Type B pancreatic cell (in vitro differentiated cells): Measurements from ENCODE around the gene RHBG. TPM values are rescaled to one million over a fixed set of nuclear protein-coding genes. Genes with fewer than 3 reads are reported as not detected.
"Not testable (repeated sequence)": the region's sequence is repeated elsewhere in the genome, so short reads cannot be mapped to it uniquely, and the experiment has no call there.

ENCODE experiments used
- DNase-seq: peaks from one replicate; pipeline ENCODE4 v3.0.0; 2021; ENCODE audit warnings: mixed read lengths; ENCODE audit not compliant: unreplicated experiment; ENCODE audit errors: extremely low spot score
- H3K27ac Mint-ChIP-seq: 2 replicates; pipeline ENCODE4 v1.8.0; 2021; ENCODE audit warnings: mild to moderate bottlenecking, mixed read lengths
- H3K27me3 Mint-ChIP-seq: 2 replicates; pipeline ENCODE4 v1.8.0; 2021; ENCODE audit warnings: mixed read lengths
- H3K36me3 Mint-ChIP-seq: 2 replicates; pipeline ENCODE4 v1.8.0; 2021; ENCODE audit warnings: mixed read lengths
- H3K4me1 Mint-ChIP-seq: one replicate; pipeline ENCODE4 v1.8.0; 2021; ENCODE audit warnings: mixed read lengths; ENCODE audit not compliant: unreplicated experiment
- H3K4me3 Mint-ChIP-seq: 2 replicates; pipeline ENCODE4 v1.8.0; 2021; ENCODE audit warnings: mild to moderate bottlenecking, mixed read lengths
- H3K9me3 Mint-ChIP-seq: 2 replicates; pipeline ENCODE4 v1.8.0; 2021; ENCODE audit warnings: mixed read lengths
- CTCF ChIP-seq: fragments of 200-600 bp; sonication (generic); conservative IDR thresholded peaks from 2 replicates; pipeline ENCODE4 v1.5.0; 2021; ENCODE audit warnings: antibody characterized with exemption, mild to moderate bottlenecking
- total RNA-seq: library from RNA; stranded (reverse); gene quantifications from 2 replicates; pipeline ENCODE4 v1.2.1, GENCODE V29; 2021; ENCODE audit warnings: low replicate concordance

Gene RHBG
- total RNA-seq, 1 donor from 2014 or later = 0.17 TPM

DNA sequence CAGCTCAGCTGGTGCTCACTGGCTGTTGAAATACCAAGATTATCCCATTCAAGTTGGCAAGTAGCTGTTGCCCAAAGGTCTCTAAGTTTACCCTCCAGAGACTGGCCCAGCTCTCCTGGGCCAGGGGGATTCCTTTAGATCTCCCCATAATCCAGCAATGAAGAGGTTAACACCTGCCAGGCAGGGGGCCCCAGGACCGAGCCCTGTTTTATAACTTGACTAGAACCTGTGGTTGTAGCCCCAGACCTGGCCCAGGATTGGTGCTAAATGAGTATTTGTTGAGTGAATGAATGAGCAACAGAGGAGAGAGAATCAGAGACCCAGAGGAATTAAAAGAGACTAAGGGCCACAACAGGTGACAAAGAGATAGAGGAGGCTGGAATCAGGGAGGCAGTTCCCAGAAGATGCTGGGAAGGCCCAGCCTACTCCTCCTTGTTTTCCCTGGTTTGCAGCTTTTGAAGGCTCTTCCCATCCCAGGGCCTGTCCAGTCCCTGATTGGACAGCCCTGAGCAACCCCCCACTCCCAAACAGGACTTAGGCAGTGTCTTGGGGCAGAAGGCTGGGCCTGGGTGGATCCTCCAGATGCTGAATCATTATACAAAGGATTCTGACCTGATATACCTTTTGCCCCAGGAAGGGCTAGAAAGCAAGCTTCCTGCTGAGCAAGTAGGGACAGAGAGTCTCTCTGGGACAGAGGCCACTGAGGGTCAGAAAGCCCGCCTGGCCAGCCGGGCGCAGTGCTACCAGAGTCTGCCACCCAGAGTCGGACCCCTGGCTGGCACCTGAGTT lies 2.4 kb upstream of the RHBG start:
- no peak for TF ChIP-seq CTCF
- Mint-ChIP-seq H3K27me3 (peaks cover 56% of the 10 kb centered on the region), H3K9me3 (no peaks in the 10 kb centered on the region), H3K4me3 (no peak overlapping the region), H3K36me3 (no peaks in the 10 kb centered on the region), H3K27ac (no peak overlapping the region), H3K4me1 (peaks cover 9% of the 10 kb centered on the region)
- DNase-seq = no peak

DNA sequence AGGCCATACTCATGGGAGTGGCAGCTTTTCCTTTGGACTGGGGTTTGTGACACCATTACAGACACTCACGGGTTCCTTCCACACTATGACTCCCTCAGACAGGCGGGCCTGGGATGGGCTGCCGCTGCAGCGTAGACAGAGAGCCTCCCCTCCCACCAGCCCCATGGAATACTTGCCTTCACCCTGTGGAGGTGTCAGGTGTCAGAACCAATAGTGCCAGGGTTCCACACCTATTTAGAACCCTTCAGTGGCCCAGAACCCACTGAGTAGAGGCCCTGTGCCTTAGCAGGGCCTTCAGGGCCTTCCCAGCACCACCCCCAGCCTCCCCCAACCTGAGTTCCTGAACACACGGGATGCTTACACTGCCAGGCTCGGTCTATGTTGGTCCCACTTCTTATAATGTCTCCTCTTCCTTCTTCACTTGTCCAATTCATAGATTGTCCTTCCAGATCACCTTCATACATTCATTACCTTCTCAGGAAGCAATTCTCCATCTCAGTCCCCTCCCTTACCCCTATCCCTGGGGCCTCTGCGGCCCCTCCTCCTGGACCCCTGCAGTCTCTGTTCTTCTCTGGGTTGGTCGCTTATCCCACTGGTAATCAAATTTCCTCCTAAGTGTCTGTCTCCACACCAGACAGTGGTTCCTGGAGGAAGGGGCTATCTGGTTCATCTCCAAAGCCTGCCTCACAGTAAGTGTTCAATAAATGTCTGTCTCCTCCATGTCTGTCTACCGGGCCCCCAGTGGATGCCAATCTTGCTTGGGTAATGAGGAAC lies 1.4 kb upstream of the RHBG start:
- Mint-ChIP-seq H3K36me3 (no peaks in the 10 kb centered on the region), H3K27ac (no peak overlapping the region), H3K4me1 (peaks cover 9% of the 10 kb centered on the region), H3K9me3 (no peaks in the 10 kb centered on the region), H3K4me3 (peak overlapping the region; percentile 41), H3K27me3 (peaks cover 66% of the 10 kb centered on the region)
- TF ChIP-seq CTCF = no peak
- DNase-seq = no peak

GRCh38 chr1:156368157-156368658 lies 803 bp upstream of the RHBG start:
- Mint-ChIP-seq H3K4me1 (peaks cover 9% of the 10 kb centered on the region), H3K27me3 (peaks cover 73% of the 10 kb centered on the region), H3K9me3 (no peaks in the 10 kb centered on the region), H3K27ac (no peak overlapping the region), H3K4me3 (peak overlapping the region; percentile 41), H3K36me3 (no peaks in the 10 kb centered on the region)
- DNase-seq = no peak
- TF ChIP-seq CTCF = no peak

DNA sequence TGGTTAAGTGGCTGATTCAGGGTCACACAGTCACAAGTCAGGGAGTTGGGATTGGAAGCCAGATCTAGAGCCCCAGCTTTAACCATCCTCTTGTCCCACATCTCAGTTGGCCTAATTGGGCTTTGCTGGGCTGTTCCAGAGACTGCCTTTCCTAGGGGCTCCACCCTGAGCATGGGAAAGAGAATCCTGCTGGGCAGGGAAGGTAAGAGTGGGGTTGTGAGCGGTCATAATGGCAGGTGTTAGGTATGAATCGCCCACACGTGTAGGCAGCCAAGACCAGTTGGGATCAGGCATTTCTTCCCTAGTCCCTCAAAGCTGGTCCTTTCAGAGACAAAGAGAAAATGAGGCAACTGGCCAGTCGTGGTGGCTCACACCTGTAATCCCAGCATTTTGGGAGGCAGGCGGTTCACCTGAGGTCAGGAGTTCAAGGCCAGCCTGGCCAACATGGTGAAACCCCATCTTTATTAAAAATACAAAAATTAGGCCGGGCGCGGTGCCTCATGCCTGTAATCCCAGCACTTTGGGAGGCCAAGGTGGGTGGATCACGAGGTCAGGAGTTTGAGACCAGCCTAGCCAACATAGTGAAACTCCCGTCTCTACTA lies 775 bp downstream of the RHBG start:
- H3K4me1 Mint-ChIP-seq, DNase-seq, H3K36me3 Mint-ChIP-seq, H3K27ac Mint-ChIP-seq, H3K9me3 Mint-ChIP-seq: not testable (repeated sequence)
- Mint-ChIP-seq H3K4me3 (peak overlapping the region; percentile 80), H3K27me3 (peaks cover 74% of the 10 kb centered on the region)

DNA sequence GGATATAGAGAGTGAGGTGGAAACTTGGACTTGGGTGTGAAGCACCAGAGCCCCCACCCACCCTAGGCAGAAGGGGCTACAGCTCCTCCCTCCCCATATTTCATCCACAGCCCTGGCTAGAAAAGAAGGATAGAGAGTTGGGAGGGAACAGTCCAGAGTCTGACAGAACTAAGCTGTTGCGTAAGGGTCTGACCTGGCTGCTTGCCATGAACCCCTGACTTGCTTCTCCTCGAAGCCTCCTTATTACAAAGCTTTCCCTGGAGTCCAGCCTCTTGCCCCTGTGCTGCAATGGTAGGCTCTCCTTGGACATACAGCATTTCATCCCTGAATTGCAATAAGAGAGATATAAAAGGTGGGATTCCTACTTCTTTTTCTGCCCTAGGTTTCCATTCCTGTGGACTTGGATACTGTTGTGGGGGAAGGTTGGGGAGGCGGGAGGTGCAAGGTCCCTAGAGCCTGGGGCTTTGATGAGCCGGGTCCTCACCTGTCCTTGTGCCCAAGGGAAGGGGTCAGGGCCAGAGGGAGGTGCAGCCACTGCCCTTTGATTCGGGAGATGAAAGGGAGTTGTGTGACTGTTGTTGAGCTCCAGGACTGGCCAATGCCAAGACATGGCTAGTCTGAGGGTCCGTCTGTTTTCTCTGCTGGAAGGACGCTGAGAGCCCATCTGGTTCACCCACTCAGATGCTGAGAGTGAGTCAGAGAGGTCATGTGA lies 2.7 kb downstream of the RHBG start:
- Mint-ChIP-seq H3K4me1 (peaks cover 9% of the 10 kb centered on the region), H3K27ac (no peak overlapping the region), H3K9me3 (no peaks in the 10 kb centered on the region), H3K4me3 (no peak overlapping the region), H3K36me3 (no peaks in the 10 kb centered on the region), H3K27me3 (peaks cover 60% of the 10 kb centered on the region)
- no peak for DNase-seq
- no peak for TF ChIP-seq CTCF
